GM19372 (cell line): ENCODE results near the gene ZNF79.
A peak's percentile ranks its signal among the peaks of the same experiment; 100 is the strongest.

Source experiments
- ATAC-seq: cut with Tn5 transposase; IDR thresholded peaks from one replicate; pipeline ENCODE4 v1.9.1; 2021; ENCODE audit warnings: mild to moderate bottlenecking, low read depth, moderate library complexity; ENCODE audit not compliant: unreplicated experiment

ZNF79 gene

GRCh38 chr9:127422787-127423186, 1.4 kb upstream of the ZNF79 start:
- no peak for ATAC-seq

DNA sequence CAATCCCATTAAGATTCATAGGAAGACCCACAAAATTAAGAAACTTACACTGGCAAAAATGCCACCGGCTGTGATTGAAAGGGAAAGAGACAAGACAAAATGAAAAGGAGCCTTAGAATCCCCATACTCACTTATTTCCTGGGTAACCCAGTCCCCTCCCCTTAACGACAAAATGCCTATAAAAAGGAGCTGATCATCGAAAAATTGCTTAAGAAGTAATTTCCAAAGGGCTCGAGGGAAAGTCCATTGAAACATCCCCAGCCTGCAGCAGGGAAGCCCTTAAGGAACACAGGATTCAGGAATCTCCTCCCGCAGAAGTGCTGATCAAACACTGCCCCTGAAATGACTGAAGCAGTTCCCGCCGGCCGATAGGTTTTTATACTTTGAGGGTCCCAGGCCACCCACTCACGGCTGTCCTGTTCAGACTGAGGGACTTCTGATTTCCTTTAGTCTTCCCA, 677 bp upstream of the ZNF79 start:
- no peak for ATAC-seq

DNA sequence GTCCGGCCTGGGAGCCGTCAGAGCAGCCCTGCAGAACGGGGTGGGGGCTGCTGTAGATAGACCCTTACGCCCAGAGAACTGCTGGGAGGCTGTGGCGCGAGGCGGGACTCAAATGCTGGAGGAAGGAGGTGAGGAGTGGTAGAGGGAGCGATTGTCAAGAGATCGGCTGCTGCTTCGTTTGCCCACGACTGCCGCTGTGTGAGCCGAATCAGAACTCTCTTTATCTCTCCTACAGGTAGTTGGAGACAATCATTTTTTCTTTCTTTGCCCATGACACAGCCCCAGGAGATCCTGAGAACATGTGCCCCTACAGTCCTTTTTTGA, 456 bp downstream of the ZNF79 start:
- ATAC-seq, result peak; percentile 7

DNA sequence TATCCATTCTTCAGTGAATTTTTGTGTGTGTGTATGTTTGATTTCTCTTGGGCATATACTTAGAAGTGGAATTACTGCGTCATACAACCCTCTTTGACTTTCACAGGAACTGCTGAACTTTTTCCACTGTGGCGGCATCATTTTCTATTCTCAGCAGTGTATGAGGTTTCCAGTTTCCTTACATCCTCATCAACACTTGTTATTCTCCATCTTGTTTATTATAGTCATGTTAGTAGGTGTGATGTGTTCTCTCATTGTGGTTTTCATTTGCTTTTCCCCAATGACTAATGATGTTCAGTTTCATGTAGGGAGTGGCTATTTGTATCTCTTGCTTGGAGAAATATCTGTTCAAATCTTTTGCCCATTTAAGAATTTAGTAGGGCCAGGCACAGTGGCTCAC, 2.6 kb downstream of the ZNF79 start:
- no peak for ATAC-seq

DNA sequence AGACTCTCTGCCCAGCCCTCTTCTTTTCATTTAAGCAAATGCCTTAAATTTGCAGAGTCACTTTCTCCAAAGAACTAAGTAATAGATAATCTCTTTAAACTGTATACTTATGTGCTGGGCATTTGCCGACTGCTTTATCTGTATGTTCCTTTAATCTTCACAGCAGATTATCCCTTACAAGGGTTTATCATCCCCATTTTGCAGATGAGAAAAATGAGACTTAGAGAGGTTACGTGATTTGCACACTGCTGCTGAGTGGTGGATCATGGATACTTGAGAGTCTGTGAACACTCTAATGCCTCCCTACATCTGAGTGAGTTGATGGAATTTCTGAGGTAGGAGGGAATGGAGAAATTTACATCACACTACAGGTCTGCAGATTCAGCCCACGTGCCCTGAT, 4.2 kb downstream of the ZNF79 start:
- ATAC-seq, result no peak

DNA sequence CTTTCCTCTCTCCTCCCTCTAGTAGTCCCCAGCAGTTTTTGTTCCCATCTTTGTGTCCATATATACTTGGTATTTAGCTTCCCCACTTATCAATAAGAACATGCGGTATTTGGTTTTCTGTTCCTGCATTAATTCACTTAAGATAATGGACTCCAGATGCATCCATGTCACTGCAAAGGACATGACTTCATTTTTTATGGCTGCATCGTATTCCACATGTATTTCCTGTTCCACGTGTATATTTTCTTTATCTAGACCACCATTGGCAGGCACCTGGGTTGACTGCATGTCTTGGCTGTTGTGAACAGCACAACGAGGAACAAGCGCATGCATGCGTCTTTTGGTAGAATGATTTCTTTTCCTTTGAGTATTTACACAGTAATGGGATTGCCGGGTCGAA, 6.2 kb downstream of the ZNF79 start:
- ATAC-seq, result no peak

DNA sequence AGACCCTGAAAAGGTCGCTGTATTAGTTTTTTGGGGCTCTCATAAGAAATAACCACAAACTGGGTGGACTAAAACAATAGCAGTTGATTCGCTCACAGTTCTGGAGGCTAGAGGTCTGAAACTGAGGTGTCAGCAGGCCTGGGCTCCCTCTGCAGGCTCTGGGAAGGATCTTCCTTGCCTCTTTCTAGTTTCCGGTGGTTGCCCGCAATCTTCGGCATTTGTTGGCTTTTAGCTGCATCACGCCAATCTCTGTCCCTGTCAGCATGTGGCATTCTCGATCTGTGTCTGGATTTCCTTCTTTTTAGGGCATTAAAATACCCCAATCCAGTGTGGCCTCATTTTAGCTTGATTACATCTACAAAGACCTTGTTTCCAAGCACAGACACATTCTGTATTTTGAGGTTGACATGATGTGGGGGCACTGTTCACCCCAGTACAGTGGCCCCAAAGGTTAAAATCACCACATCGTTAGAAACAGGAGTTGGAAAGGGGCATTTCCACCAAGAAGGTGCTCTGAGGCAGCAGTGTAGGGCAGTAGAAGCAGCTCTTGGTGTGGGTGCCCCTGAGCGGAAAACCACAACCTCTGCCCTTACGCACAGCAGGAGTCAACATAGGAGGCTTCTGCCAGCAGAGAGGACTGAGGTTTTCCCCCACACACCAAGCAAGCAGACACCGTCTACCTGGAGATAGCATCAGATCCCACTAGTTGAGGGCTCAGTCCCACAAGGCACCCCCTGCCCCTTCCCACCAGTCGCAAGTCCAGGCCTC, 13.5 kb downstream of the ZNF79 start:
- ATAC-seq, result no peak

DNA sequence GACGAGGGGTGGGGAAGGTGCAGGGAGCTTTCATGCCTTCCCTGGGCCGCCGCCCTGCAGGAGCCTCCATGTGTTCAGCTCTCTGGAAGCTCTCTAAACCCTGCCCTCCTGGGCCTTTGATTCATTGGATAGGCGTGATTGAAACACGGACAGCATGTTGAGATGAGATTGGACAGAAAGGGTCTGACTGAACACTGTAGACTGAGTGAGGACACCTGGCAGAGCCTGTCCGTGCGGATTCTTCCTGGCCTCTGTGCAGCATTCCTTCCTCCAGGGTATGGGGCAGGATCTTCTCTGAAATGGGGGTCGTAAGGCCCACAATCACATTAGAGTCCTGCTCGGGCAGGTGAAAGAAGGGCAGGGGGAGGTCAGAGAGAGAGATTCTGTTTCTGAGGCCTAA, 14.2 kb downstream of the ZNF79 start:
- ATAC-seq, result no peak

GRCh38 chr9:127444283-127444920, 20.2 kb downstream of the ZNF79 start:
- no peak for ATAC-seq

- no peak for ATAC-seq
Measured at GRCh38 chr9:127444921-127445850, 21.0 kb downstream of the ZNF79 start.

GRCh38 chr9:127445851-127446712, 21.9 kb downstream of the ZNF79 start:
- no peak for ATAC-seq

DNA sequence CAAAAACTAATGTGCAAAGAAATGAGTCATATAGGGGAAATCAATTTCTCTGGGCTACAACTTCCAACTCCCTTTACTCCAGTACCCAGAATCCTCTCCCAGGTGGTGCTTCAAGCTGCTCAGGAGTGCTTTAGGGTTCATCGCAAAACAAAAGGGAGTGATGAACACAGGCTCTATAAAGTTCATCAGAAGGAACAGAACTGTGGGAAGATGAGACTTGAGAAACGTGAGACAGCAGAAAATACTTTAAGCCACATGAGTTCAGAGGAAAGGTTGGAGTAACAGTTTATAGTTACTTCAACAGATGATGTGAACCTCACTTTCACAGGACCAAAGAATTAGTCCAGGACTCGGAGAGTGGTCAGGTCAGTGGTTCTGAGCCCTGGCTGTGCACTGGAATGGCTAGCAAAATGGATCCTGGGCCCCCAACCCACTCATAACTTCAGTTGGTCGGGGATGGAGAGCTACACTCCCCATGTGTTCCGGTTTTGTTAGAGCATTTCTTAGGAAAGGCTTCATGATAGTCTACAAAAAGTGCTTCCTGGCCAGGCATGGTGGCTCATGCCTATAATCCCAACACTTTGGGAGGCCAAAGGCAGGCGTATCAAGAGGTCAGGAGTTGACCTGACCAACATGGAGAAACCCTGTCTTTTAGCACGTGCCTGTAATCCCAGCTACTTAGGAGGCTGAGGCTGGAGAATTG, 22.7 kb downstream of the ZNF79 start:
- no peak for ATAC-seq

GRCh38 chr9:127447416-127448111, 23.4 kb downstream of the ZNF79 start:
- ATAC-seq, result no peak

- ATAC-seq, result no peak
Measured at GRCh38 chr9:127448112-127448805, 24.1 kb downstream of the ZNF79 start.

GRCh38 chr9:127449332-127449966, 25.3 kb downstream of the ZNF79 start:
- ATAC-seq, result no peak

DNA sequence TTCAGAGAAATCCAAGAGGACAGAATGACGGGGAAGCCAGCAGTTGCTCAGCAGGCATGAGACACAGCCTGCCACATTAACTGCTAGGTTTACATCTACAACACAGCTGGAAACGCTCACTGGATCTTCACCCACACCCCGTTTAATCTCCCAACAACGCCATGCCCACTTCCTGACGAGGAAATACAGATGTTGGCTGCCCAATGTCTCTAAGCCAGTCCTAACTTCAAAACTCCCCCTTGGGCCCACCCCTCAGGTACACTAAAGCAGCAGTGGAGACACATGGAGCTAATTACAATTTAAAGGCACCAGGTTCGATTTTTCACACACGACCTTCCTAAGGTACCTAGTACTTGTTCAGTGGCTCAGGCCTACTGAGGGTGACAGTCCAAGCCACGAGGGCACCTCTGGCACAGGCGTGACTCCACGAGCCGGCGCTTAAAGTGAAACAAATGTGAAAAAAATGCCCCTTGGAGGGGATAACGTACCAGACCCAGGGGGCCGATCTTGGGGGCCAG, 26.1 kb downstream of the ZNF79 start:
- ATAC-seq, result no peak

GRCh38 chr9:127450830-127451607, 26.8 kb downstream of the ZNF79 start, which contains the start of the genes LRSAM1 and RPL12:
Gene LRSAM1, plus strand, starts transcription at chr9:127451510. Its CDS starts 3,018 bp downstream, at chr9:127454528.
Gene RPL12, minus strand, starts transcription at chr9:127451406. Its CDS starts 89 bp downstream, at chr9:127451317.
- peak; percentile 60 for ATAC-seq
